IPS-18a (cell line): ENCODE measurements around the gene MAP10.
A peak's percentile ranks its signal among the peaks of the same experiment; 100 is the strongest.

Experiments
- H3K27ac ChIP-seq: one replicate; pipeline ENCODE4 v1.5.1; 2013; ENCODE audit warnings: low read length
- H3K27me3 ChIP-seq: one replicate; pipeline ENCODE4 v1.6.1; 2013; ENCODE audit warnings: mild to moderate bottlenecking, low read length; ENCODE audit not compliant: control insufficient read depth, insufficient read depth
- H3K36me3 ChIP-seq: one replicate; pipeline ENCODE4 v1.6.1; 2013; ENCODE audit warnings: low read depth, low read length; ENCODE audit not compliant: control insufficient read depth
- H3K4me1 ChIP-seq: one replicate; pipeline ENCODE4 v1.6.1; 2013; ENCODE audit warnings: low read depth, low read length; ENCODE audit not compliant: control insufficient read depth
- H3K4me3 ChIP-seq: one replicate; pipeline ENCODE4 v1.5.1; 2013; ENCODE audit warnings: low read length
- H3K9ac ChIP-seq: one replicate; pipeline ENCODE4 v1.6.1; 2013; ENCODE audit warnings: mild to moderate bottlenecking, low read length, moderate library complexity
- H3K9me3 ChIP-seq: one replicate; pipeline ENCODE4 v1.6.1; 2013; ENCODE audit warnings: low read depth, low read length; ENCODE audit not compliant: control insufficient read depth

Gene MAP10

DNA sequence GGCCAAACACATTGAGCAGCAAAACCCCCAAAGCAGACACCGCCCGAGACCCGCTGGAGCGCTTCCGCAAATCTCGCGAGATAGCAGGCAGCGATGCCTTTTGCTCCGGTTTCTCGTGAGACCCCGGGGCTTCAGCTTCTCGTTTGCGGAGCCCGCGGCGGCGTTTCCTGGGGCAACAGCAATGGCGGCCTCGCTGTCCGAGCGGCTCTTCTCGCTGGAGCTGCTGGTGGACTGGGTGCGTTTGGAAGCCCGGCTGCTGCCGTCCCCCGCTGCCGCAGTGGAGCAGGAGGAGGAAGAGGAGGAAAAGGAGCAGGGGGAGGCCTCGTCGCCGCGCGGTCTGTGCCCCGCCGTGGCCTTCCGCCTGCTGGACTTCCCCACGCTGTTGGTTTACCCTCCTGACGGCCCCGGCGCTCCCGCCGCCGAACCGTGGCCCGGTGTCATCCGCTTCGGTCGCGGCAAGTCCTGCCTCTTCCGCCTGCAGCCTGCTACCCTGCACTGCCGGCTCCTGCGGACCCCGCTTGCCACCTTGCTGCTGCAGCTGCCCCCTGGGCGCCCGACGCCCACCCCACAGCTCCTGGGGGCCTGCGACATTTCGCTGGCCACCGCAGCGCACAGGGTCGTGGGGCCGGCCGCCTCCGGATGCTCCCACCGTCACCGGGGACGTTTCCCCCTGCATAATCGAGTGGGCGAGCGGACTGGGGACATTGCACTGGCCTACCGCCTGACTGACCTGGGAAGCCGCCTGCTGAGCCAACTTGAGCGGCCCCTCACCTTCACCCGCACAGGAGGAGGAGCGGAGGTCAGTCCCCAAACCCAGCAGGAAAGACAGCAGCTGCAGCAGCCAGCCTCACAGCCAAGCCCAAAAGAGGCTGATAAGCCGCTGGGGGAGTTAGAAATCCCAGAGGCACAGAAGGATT lies at the start of gene MAP10:
Gene MAP10, plus strand, starts transcription at position 148 of the 917 bp plus-strand sequence. Its CDS starts 34 bp downstream, at position 182.
- Histone ChIP-seq H3K4me3 (peak within 1 kb of the TSS; percentile 55), H3K9ac (peak within 1 kb of the TSS; percentile 49), H3K27me3 (no peaks in the 10 kb centered on the region), H3K36me3 (no peaks in the 10 kb centered on the region), H3K27ac (no peak within 1 kb of the TSS), H3K4me1 (no peaks in the 10 kb centered on the region), H3K9me3 (no peaks in the 10 kb centered on the region)

DNA sequence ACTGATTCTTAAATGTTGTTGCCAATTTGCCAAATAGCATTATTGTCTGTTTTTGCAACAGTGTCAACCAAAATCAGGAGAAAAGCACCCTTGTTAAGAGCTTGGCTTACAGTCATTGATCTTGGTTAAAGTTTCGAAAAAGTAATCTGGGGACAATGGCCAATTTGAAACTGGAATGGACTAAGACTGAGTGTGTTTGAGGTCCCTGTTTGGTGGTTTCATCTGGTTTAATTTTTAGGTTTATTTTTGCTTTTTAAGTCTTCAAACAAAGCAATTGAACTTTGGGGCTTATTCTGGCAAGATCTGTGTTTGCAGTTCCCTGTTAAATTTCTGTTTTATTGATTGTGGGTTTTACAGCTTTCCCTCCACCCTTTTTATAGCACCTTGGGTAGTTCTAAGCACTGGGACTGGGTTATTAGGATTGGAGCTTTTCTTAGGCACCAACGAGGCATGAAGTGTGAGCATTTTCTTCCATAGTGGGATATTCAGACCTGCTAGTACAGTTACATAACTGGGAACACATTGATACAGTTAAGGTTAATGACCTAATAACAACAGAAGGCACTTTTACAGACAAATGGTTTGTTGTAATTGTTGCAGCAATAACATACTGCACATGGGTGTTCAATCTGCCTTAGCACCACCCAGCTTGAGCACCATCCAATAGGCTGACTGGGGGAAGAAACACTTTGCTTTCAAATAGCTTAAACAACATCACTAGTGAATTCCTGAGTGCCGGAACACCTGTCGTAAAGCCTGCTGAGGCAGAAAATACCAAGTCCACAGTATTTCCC lies 40.6 kb upstream of the MAP10 start:
- H3K27ac ChIP-seq = no peak overlapping the region
- no peaks in the 10 kb centered on the region for H3K36me3 ChIP-seq
- no peak overlapping the region for H3K4me3 ChIP-seq
- peaks cover 4% of the 10 kb centered on the region for H3K9me3 ChIP-seq
- no peak overlapping the region for H3K9ac ChIP-seq
- no peaks in the 10 kb centered on the region for H3K27me3 ChIP-seq
- peaks cover 10% of the 10 kb centered on the region for H3K4me1 ChIP-seq

- Histone ChIP-seq H3K4me1 (peaks cover 19% of the 10 kb centered on the region), H3K36me3 (no peaks in the 10 kb centered on the region), H3K9me3 (peaks cover 4% of the 10 kb centered on the region), H3K27me3 (no peaks in the 10 kb centered on the region), H3K4me3 (no peak overlapping the region), H3K9ac (no peak overlapping the region), H3K27ac (no peak overlapping the region)
These were observed 39.7 kb upstream of the MAP10 start for GRCh38 chr1:232765542-232765941.

DNA sequence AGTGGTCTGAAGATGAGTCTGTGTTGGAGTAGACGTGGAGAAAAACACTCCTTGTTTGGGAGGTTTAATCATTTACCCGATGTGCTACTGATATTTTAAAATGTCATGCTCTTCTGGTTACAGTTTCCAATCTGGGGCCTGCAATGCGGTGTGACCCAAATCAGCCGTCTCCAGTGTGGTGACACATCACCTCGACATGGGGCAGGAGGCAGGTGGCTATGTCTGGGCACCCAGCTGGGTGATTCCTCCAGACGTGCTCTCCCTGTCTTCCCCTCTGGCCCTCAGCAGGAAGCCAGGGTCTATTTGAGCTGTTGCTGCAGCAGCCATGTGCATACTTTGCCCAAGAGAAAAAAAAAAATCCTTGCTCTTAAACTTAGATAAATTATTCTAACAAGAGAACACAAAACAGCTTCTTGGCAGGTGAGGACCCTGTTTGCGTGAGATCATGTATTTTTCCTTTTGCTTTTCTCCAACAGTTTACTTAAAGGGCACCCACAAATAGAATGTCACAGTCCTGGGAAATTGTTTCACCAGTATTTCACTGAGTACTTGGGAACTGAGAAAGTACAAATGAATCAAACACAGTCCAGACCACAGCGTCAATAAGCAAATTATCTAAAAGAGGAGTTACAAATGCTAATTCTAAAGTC lies 38.9 kb upstream of the MAP10 start:
- no peaks in the 10 kb centered on the region for H3K27me3 ChIP-seq
- no peaks in the 10 kb centered on the region for H3K36me3 ChIP-seq
- H3K4me3 ChIP-seq = no peak overlapping the region
- H3K27ac ChIP-seq = no peak overlapping the region
- H3K4me1 ChIP-seq = peaks cover 24% of the 10 kb centered on the region
- H3K9ac ChIP-seq = no peak overlapping the region
- H3K9me3 ChIP-seq = peaks cover 2% of the 10 kb centered on the region

- Histone ChIP-seq H3K27me3 (no peaks in the 10 kb centered on the region), H3K27ac (no peak overlapping the region), H3K4me1 (peaks cover 24% of the 10 kb centered on the region), H3K9me3 (no peaks in the 10 kb centered on the region), H3K36me3 (no peaks in the 10 kb centered on the region), H3K4me3 (no peak overlapping the region), H3K9ac (no peak overlapping the region)
These were observed 38.3 kb upstream of the MAP10 start for GRCh38 chr1:232766904-232767303.

- Histone ChIP-seq H3K27me3 (no peaks in the 10 kb centered on the region), H3K4me3 (no peak overlapping the region), H3K9me3 (no peaks in the 10 kb centered on the region), H3K36me3 (no peaks in the 10 kb centered on the region), H3K9ac (no peak overlapping the region), H3K4me1 (peaks cover 24% of the 10 kb centered on the region), H3K27ac (no peak overlapping the region)
These were observed 37.7 kb upstream of the MAP10 start for GRCh38 chr1:232767305-232768074.

DNA sequence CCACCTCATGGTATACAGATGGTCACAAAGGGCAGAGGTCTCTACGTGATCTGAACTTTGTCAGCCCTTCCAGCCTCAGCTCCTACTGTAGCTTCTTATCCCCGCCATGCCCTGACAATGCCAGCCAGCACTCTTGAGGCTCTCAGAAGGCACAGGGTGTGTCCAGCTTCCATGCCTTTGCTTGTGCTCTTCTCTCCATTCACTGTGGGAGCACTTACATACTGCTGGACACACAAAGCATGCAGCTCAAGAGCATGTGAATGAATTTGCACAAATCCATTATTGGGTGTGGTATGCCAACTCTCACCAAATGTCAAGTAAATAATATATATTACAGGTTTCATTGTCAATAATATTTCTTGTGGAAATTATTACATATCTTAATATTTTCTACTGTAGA lies 36.4 kb upstream of the MAP10 start:
- Histone ChIP-seq H3K4me1 (peaks cover 24% of the 10 kb centered on the region), H3K36me3 (no peaks in the 10 kb centered on the region), H3K4me3 (no peak overlapping the region), H3K27me3 (no peaks in the 10 kb centered on the region), H3K9me3 (no peaks in the 10 kb centered on the region), H3K9ac (no peak overlapping the region), H3K27ac (no peak overlapping the region)

DNA sequence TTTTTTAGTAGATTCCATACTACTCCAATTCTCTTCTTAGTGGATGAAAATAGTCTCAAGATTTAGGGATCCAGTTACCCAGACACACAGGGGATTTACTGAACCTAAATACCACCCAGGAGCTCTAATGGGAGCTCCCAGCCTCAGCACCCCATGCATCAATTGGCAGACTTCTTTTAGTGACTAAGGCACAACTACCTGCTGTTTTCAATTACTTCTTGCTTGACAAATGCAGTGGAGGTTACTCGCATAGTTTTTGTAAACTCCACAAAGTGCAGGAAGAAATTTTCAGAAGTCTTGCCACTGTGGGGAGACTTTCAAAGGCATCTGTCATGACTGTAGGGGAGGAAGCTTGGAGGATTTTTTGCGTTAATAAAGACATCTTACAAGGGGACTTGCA lies 35.5 kb upstream of the MAP10 start:
- H3K4me3 ChIP-seq = peak overlapping the region; percentile 6
- peaks cover 24% of the 10 kb centered on the region for H3K4me1 ChIP-seq
- H3K27ac ChIP-seq = no peak overlapping the region
- H3K9ac ChIP-seq = no peak overlapping the region
- no peaks in the 10 kb centered on the region for H3K9me3 ChIP-seq
- no peaks in the 10 kb centered on the region for H3K36me3 ChIP-seq
- H3K27me3 ChIP-seq = no peaks in the 10 kb centered on the region

DNA sequence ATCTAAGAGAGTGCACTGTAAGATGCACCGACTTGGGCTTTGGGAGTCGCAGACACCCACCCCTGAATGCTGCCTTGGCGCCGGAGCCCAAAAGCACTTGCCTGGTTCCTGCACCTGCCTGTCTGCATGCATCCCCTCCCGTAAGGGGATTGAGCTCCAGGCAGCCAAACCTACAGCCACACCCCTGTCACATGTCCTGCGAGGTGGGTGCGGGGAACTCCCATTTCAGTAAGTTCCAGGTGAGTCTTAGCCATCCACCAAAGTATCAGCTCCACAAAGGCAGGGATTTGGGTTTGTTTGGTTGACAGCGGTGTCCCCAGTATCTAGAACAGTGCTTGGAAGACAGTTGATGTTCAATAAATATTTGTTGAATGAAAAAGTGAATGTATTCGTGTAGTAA lies 31.5 kb upstream of the MAP10 start:
- H3K27ac ChIP-seq = no peak overlapping the region
- H3K36me3 ChIP-seq = no peaks in the 10 kb centered on the region
- H3K4me1 ChIP-seq = peaks cover 19% of the 10 kb centered on the region
- no peaks in the 10 kb centered on the region for H3K9me3 ChIP-seq
- H3K9ac ChIP-seq = no peak overlapping the region
- no peaks in the 10 kb centered on the region for H3K27me3 ChIP-seq
- H3K4me3 ChIP-seq = no peak overlapping the region

DNA sequence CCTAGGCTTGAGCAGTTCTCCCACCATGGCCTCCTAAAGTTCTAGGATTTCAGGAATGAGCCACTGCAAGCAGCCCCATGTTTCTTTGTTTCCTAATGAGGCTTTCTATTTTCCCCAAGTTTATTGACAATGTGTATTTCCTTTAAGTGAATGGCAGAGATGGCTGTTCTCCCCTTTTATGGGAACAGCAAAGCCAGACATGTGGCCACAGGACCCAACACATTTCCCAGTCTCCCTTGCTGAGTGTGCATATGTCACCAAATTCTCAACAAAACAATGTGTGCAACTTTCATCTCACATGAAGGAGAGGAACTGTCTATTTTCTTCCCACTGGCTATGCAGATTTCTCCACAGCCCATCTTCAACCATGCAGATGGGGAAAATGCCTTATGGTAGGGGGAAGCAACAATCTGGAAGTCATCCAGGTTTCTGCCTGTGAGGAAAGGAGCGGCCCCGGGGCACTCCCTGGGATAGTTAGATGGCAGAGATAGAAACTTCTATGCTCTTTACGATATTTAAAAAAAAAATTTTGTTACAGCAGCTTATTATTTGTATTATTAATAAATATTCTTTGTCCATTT lies 28.6 kb upstream of the MAP10 start:
- Histone ChIP-seq H3K27me3 (no peaks in the 10 kb centered on the region), H3K4me3 (no peak overlapping the region), H3K27ac (no peak overlapping the region), H3K4me1 (no peaks in the 10 kb centered on the region), H3K36me3 (no peaks in the 10 kb centered on the region), H3K9me3 (no peaks in the 10 kb centered on the region), H3K9ac (no peak overlapping the region)
